Retinal pigment epithelial cell (primary cell): ENCODE results near the gene DENND5A.

Source experiments
- DNase-seq: peaks from one replicate; pipeline ENCODE4 v3.0.0-alpha.2; 2010; ENCODE audit warnings: low read depth
- H3K4me3 ChIP-seq: 2 replicates; pipeline ENCODE4 v1.5.1; 2011; ENCODE audit warnings: mild to moderate bottlenecking, low read length, control low read depth, moderate library complexity
- TF ChIP-seq, protein P1 (sequence below): conservative IDR thresholded peaks from 2 replicates; pipeline ENCODE4 v1.5.1; 2011; ENCODE audit warnings: low read depth, low read length, control low read depth, inconsistent platforms

The DENND5A gene

DNA sequence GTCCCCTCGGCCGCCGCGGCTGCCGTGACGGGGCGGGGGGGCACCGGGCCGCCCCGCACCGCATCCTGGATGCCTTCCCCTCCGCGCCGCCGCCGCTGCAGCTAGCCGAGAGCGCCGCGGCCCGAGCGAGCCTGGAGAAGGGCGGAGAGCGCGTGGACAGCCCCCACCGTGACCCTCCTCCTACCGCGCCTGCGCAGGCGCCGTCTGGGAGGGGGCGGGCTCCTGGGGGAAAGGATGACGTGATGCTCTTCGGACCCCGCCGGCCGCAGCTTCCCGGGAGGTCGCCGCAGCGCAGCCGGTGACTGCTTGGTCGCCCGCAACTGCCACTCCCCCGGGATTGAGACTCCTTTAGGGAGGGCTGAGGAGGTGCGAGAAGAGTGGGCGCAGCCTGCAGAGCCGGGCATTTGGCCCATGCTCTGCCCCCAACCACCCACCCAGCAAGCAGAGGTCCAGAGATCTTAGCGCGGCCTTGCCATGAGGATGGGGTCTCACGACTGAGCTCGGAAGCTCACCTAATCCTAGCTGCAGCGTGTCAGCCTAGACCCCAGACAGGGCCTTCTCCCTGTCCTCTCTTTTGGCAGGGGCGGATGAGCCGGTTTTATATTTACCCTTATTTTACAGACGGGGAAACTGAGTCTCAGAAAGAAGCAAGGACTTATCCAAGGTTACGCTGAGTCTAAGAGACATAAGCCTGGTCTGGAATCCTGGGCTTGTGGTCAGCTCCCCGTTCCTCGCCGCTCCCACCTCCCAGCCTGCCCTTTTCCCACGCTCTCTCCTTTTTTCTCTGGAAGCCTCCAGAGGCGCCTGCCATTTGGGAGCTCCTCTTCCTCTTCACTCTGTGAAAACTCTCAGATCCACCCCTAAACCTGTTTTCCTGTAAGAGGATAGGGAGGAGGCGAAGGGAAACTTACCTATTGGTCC is at the start of gene DENND5A:
DENND5A (minus strand) TSS at position 140 of the 921 bp plus-strand sequence. CDS start 281 bp downstream, outside the sequence.
- peak; percentile 30 for DNase-seq
- H3K4me3 ChIP-seq, result peak within 1 kb of the TSS; percentile 85

DNA sequence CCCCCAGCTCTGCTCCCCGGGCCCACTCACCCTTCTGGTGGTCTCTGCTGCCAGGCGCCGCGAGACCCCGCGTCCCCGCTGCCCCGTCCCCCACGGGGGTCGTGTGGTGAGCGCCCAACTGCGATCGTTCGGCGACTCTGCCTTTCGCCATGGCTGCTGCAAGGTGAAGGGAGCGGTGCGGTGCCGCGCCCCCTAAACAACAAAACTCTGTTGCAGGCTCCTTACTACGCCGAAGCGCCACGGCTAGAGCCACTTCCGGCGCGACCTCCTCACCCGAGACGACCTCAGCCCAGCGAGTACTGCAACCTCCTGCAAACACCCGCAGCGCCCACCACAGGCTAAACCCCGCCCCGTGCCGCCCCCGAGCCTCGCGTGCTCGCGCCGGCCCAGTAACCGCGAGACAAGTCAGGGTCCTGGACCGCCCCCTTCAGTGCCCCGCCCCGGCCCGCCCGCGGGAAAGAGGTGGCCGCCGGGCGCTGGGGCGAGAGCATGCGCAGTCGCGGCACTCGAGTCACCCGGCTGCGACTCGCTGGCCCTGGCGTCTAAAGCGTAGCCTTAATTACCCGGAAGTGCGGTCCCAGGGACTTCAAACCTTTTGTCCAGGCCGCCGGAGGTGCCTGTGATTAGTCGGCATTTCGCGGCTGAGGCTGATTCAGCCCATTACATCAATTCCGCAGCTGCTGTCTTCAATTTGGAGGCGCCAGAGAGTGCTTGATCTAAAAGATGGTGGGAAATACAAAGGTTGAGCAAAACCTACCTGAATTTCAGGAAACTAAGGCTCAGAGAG is 49.3 kb upstream of the DENND5A start, which contains the start of gene TMEM41B:
TMEM41B (minus strand) TSS at position 303 of the 787 bp plus-strand sequence; CDS start at position 151, 152 bp downstream.
- H3K4me3 ChIP-seq, result peak within 1 kb of the TSS; percentile 70
- peak; percentile 96 for DNase-seq
- TF ChIP-seq, protein P1, sequence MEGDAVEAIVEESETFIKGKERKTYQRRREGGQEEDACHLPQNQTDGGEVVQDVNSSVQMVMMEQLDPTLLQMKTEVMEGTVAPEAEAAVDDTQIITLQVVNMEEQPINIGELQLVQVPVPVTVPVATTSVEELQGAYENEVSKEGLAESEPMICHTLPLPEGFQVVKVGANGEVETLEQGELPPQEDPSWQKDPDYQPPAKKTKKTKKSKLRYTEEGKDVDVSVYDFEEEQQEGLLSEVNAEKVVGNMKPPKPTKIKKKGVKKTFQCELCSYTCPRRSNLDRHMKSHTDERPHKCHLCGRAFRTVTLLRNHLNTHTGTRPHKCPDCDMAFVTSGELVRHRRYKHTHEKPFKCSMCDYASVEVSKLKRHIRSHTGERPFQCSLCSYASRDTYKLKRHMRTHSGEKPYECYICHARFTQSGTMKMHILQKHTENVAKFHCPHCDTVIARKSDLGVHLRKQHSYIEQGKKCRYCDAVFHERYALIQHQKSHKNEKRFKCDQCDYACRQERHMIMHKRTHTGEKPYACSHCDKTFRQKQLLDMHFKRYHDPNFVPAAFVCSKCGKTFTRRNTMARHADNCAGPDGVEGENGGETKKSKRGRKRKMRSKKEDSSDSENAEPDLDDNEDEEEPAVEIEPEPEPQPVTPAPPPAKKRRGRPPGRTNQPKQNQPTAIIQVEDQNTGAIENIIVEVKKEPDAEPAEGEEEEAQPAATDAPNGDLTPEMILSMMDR, result peak; percentile 24

More for the DNA sequence above, at the start of gene DENND5A:
- TF ChIP-seq, protein P1, result no peak

DNA sequence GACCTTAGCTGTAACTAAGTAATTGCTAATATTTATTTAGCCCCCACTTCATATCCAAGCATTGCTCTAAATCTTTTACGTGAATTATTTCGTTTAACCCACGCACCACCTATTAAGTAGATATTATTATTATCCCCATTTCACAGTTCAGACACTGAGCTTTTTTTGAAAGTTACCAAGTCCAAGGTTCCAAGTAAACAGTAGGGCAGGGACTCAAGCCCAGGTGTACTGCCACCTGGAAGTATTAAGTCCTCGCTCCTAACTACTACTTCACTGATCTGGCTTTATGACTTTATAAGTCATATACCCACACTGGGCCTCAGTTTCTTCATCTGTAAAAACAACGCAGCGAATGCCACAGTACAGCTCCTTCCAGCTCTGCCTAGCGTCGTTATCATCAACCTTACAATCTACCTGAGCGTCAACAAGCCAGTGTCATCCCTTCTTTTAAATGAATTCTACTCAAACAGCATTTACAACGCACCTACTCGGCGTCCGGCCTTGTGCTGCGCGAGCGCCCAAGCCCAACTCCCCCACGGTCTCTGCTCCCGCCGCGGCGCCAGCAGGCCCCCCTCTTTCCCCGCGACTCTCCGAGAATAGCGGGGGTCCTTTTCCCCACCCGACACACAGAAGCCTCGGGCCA is 48.6 kb upstream of the DENND5A start:
- TF ChIP-seq, protein P1, result no peak
- peak overlapping the region; percentile 70 for H3K4me3 ChIP-seq
- DNase-seq, result no peak

DNA sequence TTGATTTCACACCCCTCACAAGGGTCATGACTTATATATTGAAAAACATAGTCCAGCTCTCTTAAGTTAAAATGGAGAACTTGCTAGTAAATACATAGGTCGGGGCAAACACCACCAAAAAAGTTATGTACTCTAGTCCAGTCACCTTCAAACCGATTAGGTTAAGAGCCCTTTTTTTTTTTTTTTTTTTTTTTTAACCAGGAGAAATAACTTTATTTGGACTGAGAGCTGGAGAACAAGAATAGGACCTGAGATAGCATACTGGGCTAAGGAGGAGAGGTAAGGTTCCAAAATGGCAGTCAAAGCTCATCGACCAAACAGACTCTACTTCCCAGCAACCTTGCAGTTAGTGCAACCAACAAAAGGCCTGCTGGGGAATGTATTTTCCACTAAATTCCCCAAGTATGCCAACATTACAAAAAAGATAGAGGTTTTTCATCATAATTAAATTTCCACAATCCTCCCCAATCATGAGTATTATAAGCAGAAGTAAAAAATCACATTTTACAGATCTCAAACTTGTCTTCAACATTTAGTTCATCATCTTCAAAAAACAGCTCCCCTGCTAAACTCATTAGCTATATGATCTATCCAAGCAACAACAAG is 45.4 kb upstream of the DENND5A start:
- no peak overlapping the region for H3K4me3 ChIP-seq
- TF ChIP-seq, protein P1, result no peak
- no peak for DNase-seq

DNA sequence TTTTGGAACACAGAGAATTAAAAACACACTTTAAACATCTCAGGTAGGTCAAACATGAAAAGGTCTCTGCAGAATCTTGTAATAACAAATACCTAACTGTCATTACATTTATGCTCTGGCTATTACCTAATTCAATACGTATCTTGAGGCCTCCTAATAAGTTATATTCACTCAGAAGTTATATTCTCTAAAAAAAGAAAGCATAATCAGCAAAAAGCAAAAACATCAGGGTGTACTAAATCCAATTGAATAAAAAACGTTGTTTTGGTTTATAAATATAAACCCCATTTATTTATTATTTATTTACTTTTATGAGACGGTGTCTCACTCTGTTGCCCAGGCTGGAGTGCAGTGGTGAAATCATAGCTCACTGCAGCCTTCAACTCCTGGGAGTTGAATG is 39.0 kb upstream of the DENND5A start:
- DNase-seq, result no peak
- H3K4me3 ChIP-seq, result no peak overlapping the region
- TF ChIP-seq, protein P1, result no peak

DNA sequence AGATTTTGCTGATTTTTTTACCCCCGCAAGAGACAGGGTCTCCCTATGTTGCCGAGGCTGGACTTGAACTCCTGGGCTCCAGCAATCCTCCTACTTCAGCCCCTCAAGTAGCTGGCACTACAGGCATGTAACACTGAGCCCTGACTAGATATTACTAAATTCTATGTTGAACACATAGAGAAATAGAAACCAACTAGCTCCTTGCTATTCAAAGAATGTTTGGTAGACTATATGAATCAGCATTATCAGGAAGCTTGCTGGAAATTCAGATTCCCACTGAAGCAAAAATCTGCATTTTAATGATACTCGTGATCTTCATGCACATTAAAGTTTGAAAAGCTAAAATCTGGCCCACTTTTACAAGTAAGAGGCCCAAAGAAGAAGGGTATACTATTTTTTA is 37.3 kb upstream of the DENND5A start:
- no peak overlapping the region for H3K4me3 ChIP-seq
- no peak for DNase-seq
- TF ChIP-seq, protein P1, result no peak
